D721Med (cell line): Measurements from ENCODE around the gene SLC24A3.

Source experiments
- DNase-seq: peaks from one replicate; pipeline ENCODE4 v3.0.0; 2011; ENCODE audit warnings: low spot score; ENCODE audit not compliant: insufficient read length
- FAIRE-seq: peaks from 2 replicates; lab custom pipeline; 2011; peaks lifted over from hg19 to GRCh38; lab: Jason Lieb, UNC
- TF ChIP-seq, protein P1 (sequence below): IDR thresholded peaks from 2 replicates; pipeline ENCODE4 v1.5.1; 2012; ENCODE audit warnings: mild to moderate bottlenecking, control low read depth; ENCODE audit not compliant: insufficient read depth; ENCODE audit errors: missing control alignments

SLC24A3 gene

GRCh38 chr20:19289451-19289850 lies 77.0 kb downstream of the SLC24A3 start:
- TF ChIP-seq, protein P1, sequence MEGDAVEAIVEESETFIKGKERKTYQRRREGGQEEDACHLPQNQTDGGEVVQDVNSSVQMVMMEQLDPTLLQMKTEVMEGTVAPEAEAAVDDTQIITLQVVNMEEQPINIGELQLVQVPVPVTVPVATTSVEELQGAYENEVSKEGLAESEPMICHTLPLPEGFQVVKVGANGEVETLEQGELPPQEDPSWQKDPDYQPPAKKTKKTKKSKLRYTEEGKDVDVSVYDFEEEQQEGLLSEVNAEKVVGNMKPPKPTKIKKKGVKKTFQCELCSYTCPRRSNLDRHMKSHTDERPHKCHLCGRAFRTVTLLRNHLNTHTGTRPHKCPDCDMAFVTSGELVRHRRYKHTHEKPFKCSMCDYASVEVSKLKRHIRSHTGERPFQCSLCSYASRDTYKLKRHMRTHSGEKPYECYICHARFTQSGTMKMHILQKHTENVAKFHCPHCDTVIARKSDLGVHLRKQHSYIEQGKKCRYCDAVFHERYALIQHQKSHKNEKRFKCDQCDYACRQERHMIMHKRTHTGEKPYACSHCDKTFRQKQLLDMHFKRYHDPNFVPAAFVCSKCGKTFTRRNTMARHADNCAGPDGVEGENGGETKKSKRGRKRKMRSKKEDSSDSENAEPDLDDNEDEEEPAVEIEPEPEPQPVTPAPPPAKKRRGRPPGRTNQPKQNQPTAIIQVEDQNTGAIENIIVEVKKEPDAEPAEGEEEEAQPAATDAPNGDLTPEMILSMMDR, result no peak
- FAIRE-seq (no peak), DNase-seq (no peak)

GRCh38 chr20:19291024-19291817 lies 78.8 kb downstream of the SLC24A3 start:
- TF ChIP-seq, protein P1, result no peak
- DNase-seq (no peak), FAIRE-seq (no peak)

DNA sequence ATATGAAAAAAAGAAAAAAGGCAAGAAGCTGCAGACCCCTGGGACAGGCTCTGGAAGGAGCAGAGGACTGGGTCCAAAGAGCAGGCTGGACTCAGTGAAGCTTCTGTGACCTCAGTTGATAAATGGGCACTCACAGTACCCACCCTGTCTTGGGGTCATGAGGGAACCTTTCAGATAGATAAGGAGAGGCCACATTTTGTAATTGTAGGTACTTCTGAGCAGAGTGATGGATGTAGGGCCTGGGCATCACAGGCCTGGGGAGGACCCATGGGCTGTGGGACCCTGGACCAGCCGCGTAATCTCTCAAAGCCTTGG lies 79.3 kb downstream of the SLC24A3 start:
- DNase-seq, result no peak
- TF ChIP-seq, protein P1, result no peak
- no peak for FAIRE-seq

- no peak for FAIRE-seq
- no peak for DNase-seq
- TF ChIP-seq, protein P1, result no peak
These were observed 79.8 kb downstream of the SLC24A3 start for GRCh38 chr20:19292254-19292653.

GRCh38 chr20:19295076-19295475 lies 82.6 kb downstream of the SLC24A3 start:
- FAIRE-seq (no peak), DNase-seq (no peak)
- TF ChIP-seq, protein P1, result no peak

- FAIRE-seq, result no peak
- TF ChIP-seq, protein P1, result no peak
- no peak for DNase-seq
These were observed 86.2 kb downstream of the SLC24A3 start for GRCh38 chr20:19298652-19299051.

- DNase-seq (no peak), FAIRE-seq (no peak)
- TF ChIP-seq, protein P1, result no peak
These were observed 88.0 kb downstream of the SLC24A3 start for GRCh38 chr20:19300395-19300794.
